Measurements from ENCODE around the gene PAFAH2. TPM values are rescaled to one million over a fixed set of nuclear protein-coding genes. Genes with fewer than 3 reads are reported as not detected.

The PAFAH2 gene
- total RNA-seq, 1 donor from 2014 or later = 11.3 TPM

DNA sequence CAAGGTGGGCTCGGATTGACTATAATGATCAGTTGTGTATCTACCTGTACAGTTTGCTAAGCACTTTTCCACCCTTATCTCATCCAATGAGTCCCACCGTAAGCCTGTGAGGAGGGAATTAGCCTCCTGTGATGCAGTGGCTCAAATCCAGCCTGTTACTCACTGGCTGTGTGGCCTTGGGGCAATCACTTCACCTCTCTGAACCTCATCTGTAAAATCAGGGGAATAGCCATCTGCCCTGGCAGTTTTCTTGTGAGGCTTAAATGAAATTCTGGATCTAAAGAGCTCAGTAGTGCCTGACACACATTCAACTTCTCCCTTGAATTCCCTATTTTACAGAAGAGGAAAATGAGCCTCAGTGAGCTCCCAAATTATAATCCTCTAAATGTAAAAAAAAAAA lies 16.3 kb upstream of the PAFAH2 start:
- no peak for DNase-seq (ENCODE audit: low read depth)
- FAIRE-seq = no peak
- Histone ChIP-seq H3K36me3 (ENCODE audit: control insufficient read depth, insufficient read depth, low read length) (no peaks in the 10 kb centered on the region), H3K4me3 (ENCODE audit: low read depth, low read length) (no peak overlapping the region), H3K27me3 (ENCODE audit: control insufficient read depth, insufficient read depth, low read length) (no peaks in the 10 kb centered on the region)
- TF ChIP-seq, protein P1, sequence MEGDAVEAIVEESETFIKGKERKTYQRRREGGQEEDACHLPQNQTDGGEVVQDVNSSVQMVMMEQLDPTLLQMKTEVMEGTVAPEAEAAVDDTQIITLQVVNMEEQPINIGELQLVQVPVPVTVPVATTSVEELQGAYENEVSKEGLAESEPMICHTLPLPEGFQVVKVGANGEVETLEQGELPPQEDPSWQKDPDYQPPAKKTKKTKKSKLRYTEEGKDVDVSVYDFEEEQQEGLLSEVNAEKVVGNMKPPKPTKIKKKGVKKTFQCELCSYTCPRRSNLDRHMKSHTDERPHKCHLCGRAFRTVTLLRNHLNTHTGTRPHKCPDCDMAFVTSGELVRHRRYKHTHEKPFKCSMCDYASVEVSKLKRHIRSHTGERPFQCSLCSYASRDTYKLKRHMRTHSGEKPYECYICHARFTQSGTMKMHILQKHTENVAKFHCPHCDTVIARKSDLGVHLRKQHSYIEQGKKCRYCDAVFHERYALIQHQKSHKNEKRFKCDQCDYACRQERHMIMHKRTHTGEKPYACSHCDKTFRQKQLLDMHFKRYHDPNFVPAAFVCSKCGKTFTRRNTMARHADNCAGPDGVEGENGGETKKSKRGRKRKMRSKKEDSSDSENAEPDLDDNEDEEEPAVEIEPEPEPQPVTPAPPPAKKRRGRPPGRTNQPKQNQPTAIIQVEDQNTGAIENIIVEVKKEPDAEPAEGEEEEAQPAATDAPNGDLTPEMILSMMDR (IDR thresholded peaks at IDR 0.05; ENCODE audit: insufficient read depth, low read length, severe bottlenecking) = no peak

DNA sequence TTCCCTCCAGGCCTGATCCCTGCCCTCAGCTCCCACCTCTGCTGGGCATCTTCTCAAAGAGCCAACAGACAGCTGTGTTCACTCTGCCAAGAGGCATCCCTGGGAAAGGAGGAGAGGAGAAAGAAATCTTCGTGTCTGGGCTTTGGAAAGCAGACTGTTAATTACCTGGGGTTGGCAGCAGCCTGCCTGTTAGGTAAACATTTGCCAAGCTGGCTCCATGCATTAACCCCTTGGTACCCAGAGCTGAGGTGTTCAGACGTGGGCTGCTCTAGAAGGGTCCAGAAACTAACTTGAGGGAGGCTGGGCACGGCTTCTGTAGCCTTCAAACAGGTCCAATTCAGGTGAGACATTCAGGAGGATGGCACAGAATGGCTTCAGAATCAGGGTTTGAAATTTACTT lies 15.0 kb upstream of the PAFAH2 start:
- Histone ChIP-seq H3K27me3 (ENCODE audit: control insufficient read depth, insufficient read depth, low read length) (no peaks in the 10 kb centered on the region), H3K4me3 (ENCODE audit: low read depth, low read length) (no peak overlapping the region), H3K36me3 (ENCODE audit: control insufficient read depth, insufficient read depth, low read length) (no peaks in the 10 kb centered on the region)
- no peak for FAIRE-seq
- TF ChIP-seq, protein P1 (IDR thresholded peaks at IDR 0.05; ENCODE audit: insufficient read depth, low read length, severe bottlenecking) = no peak
- DNase-seq (ENCODE audit: low read depth) = no peak

DNA sequence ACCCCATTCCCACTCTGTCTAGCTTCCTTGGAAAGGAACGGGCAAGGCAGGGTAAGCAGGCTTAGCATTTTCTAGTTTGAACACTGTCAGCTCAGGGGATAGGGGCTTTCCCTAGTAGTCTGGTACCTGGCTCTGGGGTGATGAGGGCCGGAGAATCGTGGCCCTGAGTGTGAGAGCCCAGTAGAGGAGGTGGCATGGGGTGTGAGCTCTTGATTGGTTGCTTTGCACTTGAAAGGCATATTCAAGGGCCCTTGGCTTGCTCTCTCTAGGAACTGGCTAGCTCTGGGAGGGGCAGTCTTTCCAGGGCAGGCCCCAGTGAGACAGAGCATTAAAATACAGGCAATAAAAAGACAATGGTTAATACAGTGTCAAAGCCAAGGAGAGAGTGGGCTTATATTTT lies 13.0 kb upstream of the PAFAH2 start:
- Histone ChIP-seq H3K27me3 (ENCODE audit: control insufficient read depth, insufficient read depth, low read length) (no peaks in the 10 kb centered on the region), H3K4me3 (ENCODE audit: low read depth, low read length) (no peak overlapping the region), H3K36me3 (ENCODE audit: control insufficient read depth, insufficient read depth, low read length) (no peaks in the 10 kb centered on the region)
- DNase-seq (ENCODE audit: low read depth) (no peak), FAIRE-seq (no peak)
- TF ChIP-seq, protein P1 (IDR thresholded peaks at IDR 0.05; ENCODE audit: insufficient read depth, low read length, severe bottlenecking) = no peak

DNA sequence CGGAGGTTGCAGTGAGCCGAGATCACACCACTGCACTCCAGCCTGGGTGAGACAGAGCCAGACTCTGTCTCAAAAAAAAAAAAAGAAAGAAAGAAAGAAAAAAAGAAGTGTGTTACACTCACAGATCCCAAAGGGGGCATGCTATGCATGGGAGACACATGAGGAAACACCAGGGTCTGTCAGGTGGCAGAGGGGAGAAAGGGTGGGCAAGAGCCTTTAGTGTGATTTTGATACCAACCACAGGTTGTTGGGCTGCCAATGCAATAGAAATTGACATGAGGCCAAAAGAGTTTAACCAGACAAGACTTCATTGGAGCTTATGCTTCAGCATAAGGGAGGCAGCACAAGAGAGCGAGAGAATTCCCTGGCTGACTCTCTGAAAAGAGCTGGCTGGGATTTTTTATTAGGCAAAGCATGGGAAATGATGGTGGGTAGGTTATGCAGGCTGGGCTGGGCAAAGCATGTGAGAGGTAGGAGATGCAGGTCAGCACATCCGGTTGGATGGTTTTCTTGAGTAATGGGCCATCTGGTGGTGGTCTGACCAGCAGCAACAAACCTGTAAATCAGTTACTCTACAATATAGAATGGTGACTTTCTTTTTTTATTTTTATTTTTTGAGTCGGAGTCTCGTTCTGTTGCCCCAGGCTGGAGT lies 12.1 kb upstream of the PAFAH2 start:
- DNase-seq (ENCODE audit: low read depth) (no peak), FAIRE-seq (no peak)
- Histone ChIP-seq H3K36me3 (ENCODE audit: control insufficient read depth, insufficient read depth, low read length) (no peaks in the 10 kb centered on the region), H3K27me3 (ENCODE audit: control insufficient read depth, insufficient read depth, low read length) (no peaks in the 10 kb centered on the region), H3K4me3 (ENCODE audit: low read depth, low read length) (no peak overlapping the region)
- TF ChIP-seq, protein P1 (IDR thresholded peaks at IDR 0.05; ENCODE audit: insufficient read depth, low read length, severe bottlenecking) = no peak

DNA sequence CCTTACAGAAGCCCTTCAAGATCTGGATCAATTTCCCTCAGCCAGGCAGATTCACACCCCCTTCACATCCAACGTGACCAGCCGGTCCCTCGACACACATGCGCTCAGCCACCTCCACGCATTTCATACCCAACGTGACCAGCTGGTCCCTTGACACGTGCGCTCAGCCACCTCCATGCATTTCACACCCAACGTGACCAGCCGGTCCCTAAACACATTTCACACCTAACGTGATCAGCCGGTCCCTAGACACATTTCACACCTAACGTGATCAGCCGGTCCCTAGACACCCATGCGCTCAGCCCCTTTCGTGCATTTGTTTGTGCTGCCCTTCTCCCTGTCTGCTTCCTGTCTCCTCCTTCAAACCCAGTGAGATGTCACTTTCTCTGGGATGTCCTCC lies 8.8 kb upstream of the PAFAH2 start:
- DNase-seq (ENCODE audit: low read depth) (no peak), FAIRE-seq (no peak)
- TF ChIP-seq, protein P1 (IDR thresholded peaks at IDR 0.05; ENCODE audit: insufficient read depth, low read length, severe bottlenecking) = no peak
- H3K27me3 ChIP-seq (ENCODE audit: control insufficient read depth, insufficient read depth, low read length) = no peaks in the 10 kb centered on the region
- H3K36me3 ChIP-seq (ENCODE audit: control insufficient read depth, insufficient read depth, low read length) = no peaks in the 10 kb centered on the region
- no peak overlapping the region for H3K4me3 ChIP-seq (ENCODE audit: low read depth, low read length)
